Pancreas (tissue), 10 donors: ENCODE measurements around the gene KDM4C. TPM values are rescaled to one million over a fixed set of nuclear protein-coding genes. Genes with fewer than 3 reads are reported as not detected.

ENCODE experiments used
- ATAC-seq, 4 donors: fragments of 200-7000 bp; cut with Tn5 transposase; one replicate each; pipeline versions ENCODE4 v1.8.0 to v1.9.1; 2020; ENCODE audit warnings: mild to moderate bottlenecking in 4 of 4, moderate library complexity in 4 of 4
- DNase-seq, 6 donors: peaks; one replicate each; pipeline ENCODE4 v3.0.0-alpha.2; 2020
- FAIRE-seq: peaks from 2 replicates; lab custom pipeline; 2012; peaks lifted over from hg19 to GRCh38; lab: Jason Lieb, UNC
- H3K27ac ChIP-seq, 4 donors: fragments of 200-600 bp; sonication (generic); 1 replicate in 3 of 4; 2 replicates in 1 of 4; pipeline versions ENCODE4 v1.5.0 to v1.8.0; 2020
- H3K27me3 ChIP-seq, 4 donors: fragments of 200-600 bp; one replicate each; pipeline ENCODE4 v1.8.0; 2021
- H3K36me3 ChIP-seq, 3 donors: fragments of 200-600 bp; sonication (generic) in 1 of 3; one replicate each; pipeline versions ENCODE4 v1.5.0 to v1.8.0; 2020 to 2021
- H3K4me1 ChIP-seq, 3 donors: fragments of 200-600 bp; one replicate each; pipeline ENCODE4 v1.8.0; 2021
- H3K4me3 ChIP-seq, 4 donors: fragments of 200-600 bp; sonication (generic) in 2 of 4; one replicate each; pipeline versions ENCODE4 v1.5.0 to v1.8.0; 2020 to 2021
- H3K9me3 ChIP-seq, 4 donors: fragments of 200-600 bp; one replicate each; pipeline ENCODE4 v1.8.0; 2021
- CTCF ChIP-seq, 4 donors: fragments of 200-600 bp; sonication (generic) in 3 of 4; IDR thresholded peaks; one replicate each; pipeline versions ENCODE4 v1.5.0 to v1.8.0; 2021; ENCODE audit warnings: antibody characterized with exemption in 4 of 4
- WGBS, 2 donors: extraction: QIAGEN DNeasy Blood & Tissue Kit; methylation state at CpG; one replicate each; pipeline ENCODE4 v1.1.7; 2013; 5-methylcytosine and 5-hydroxymethylcytosine counted together
- intact Hi-C, 3 donors: fragments of 100-400 bp; cut with DNase I; formaldehyde crosslinking; loops; one replicate each; pipeline versions ENCODE4 v1.11.1 to v1.14.2; 2022
- polyA plus RNA-seq, 2 donors: library from polyadenylated mRNA; stranded (reverse); fragments of 200-250 nt; gene quantifications; one replicate each; pipeline ENCODE4 v1.2.3, GENCODE V29; 2013
- total RNA-seq, 6 donors: library from RNA; stranded (reverse); fragmentation: NEBNext Ultra II Directional in 4 of 6; extraction: Animal tissue kit (Norgen Biotek cat#: 25700) in 4 of 6; gene quantifications; one replicate each; pipeline versions ENCODE4 v1.2.1 to v1.2.4, GENCODE V29; 2021 to 2023
- donor health status: healthy with polysubstance abuse.
- donor health status: DM: no; HTN: no; CAD: no; lungs with moderate emphysema.
- donor health status: DM: no; HTN: no; CAD: no.
- donor health status: control.
- donor health status: control.
- donor health status: Bipolar disorder and iron deficiency.
- donor health status: DM: yes; HTN: yes; CAD: no.
- donor health status: DM: no; HTN: no; CAD: no.
- donor health status: DM: no; HTN: no; CAD: no.
- donor health status: DM: yes; HTN: yes; CAD: no.

Gene KDM4C
- total and polyA plus RNA-seq, 8 donors = 10.5 to 30.8 (median 19.7) TPM

- no peak for TF ChIP-seq CTCF (IDR thresholded peaks at IDR 0.05)
- no peak overlapping the region for H3K27ac ChIP-seq
- intact Hi-C loops = no loop called here
- ATAC-seq (peak; percentile 74 to 82 (median 78)), DNase-seq (peak in 1 of 6 donors; percentile 18), FAIRE-seq (no peak)
- no peaks in the 10 kb centered on the region for H3K9me3 ChIP-seq
- H3K4me3 ChIP-seq = no peak overlapping the region
- 38 to 43% methylated on average over 8 of the region's 8 CpGs for WGBS, 2 donors
- peaks cover 0 to 11% (median 0%) of the 10 kb centered on the region in 3 donors for H3K4me1 ChIP-seq
- H3K36me3 ChIP-seq = no peaks in the 10 kb centered on the region
- no peaks in the 10 kb centered on the region for H3K27me3 ChIP-seq
Observed at GRCh38 chr9:6924988-6925563, 167.3 kb downstream of the KDM4C start.

- FAIRE-seq (no peak), ATAC-seq (peak in 1 of 4 donors; percentile 31), DNase-seq (no peak)
- TF ChIP-seq CTCF (IDR thresholded peaks at IDR 0.05) = no peak
- intact Hi-C loops = no loop called here
- Histone ChIP-seq H3K27me3 (no peaks in the 10 kb centered on the region), H3K9me3 (no peaks in the 10 kb centered on the region), H3K4me1 (peaks cover 0 to 11% (median 0%) of the 10 kb centered on the region in 3 donors), H3K27ac (no peak overlapping the region), H3K36me3 (no peaks in the 10 kb centered on the region), H3K4me3 (no peak overlapping the region)
- 88 to 91% methylated on average over 12 of the region's 12 CpGs for WGBS, 2 donors
Observed at GRCh38 chr9:6925836-6926235, 168.1 kb downstream of the KDM4C start.

GRCh38 chr9:6926436-6926835 is 168.7 kb downstream of the KDM4C start:
- no peak for TF ChIP-seq CTCF (IDR thresholded peaks at IDR 0.05)
- intact Hi-C loops = no loop called here
- DNase-seq (no peak), ATAC-seq (peak; percentile 44 to 81 (median 62)), FAIRE-seq (no peak)
- Histone ChIP-seq H3K27me3 (no peaks in the 10 kb centered on the region), H3K36me3 (no peaks in the 10 kb centered on the region), H3K27ac (no peak overlapping the region), H3K4me1 (peaks cover 0 to 14% (median 0%) of the 10 kb centered on the region in 3 donors), H3K9me3 (no peaks in the 10 kb centered on the region), H3K4me3 (no peak overlapping the region)
- WGBS, 2 donors = 30% methylated on average over 4 of the region's 4 CpGs

- DNase-seq (no peak), FAIRE-seq (no peak), ATAC-seq (no peak)
- 33 to 44% methylated on average over 1 of the region's 1 CpG for WGBS, 2 donors
- intact Hi-C loops = no loop called here
- Histone ChIP-seq H3K27me3 (no peaks in the 10 kb centered on the region), H3K4me1 (peaks cover 0 to 25% (median 3%) of the 10 kb centered on the region in 3 donors), H3K9me3 (no peaks in the 10 kb centered on the region), H3K4me3 (no peak overlapping the region), H3K36me3 (no peaks in the 10 kb centered on the region), H3K27ac (no peak overlapping the region)
- TF ChIP-seq CTCF (IDR thresholded peaks at IDR 0.05) = no peak
Observed at GRCh38 chr9:6927838-6928237, 170.1 kb downstream of the KDM4C start.

- Histone ChIP-seq H3K27me3 (no peaks in the 10 kb centered on the region), H3K4me1 (peaks cover 0 to 34% (median 12%) of the 10 kb centered on the region in 3 donors), H3K36me3 (no peaks in the 10 kb centered on the region), H3K27ac (no peak overlapping the region), H3K4me3 (no peak overlapping the region), H3K9me3 (no peaks in the 10 kb centered on the region)
- ATAC-seq (no peak), FAIRE-seq (no peak), DNase-seq (no peak)
- intact Hi-C loops = no loop called here
- TF ChIP-seq CTCF (IDR thresholded peaks at IDR 0.05) = no peak
- 65 to 71% methylated on average over 2 of the region's 2 CpGs for WGBS, 2 donors
Observed at GRCh38 chr9:6928863-6929262, 171.1 kb downstream of the KDM4C start.
